Heart left ventricle (tissue), 13 donors: ENCODE measurements around the gene NSDHL.

Experiments used
- CTCF ChIP-seq, 12 donors: fragments of 200-600 bp; sonication (generic) in 4 of 12; IDR thresholded peaks; one replicate each; pipeline versions ENCODE4 v1.5.0 to v1.8.0; 2018 to 2022; ENCODE audit warnings: antibody characterized with exemption in 12 of 12, mild to moderate bottlenecking in 5 of 12
- POLR2A ChIP-seq, 2 donors: fragments of 450-650 bp; IDR thresholded peaks; one replicate each; pipeline ENCODE4 v1.6.1; 2017; ENCODE audit warnings: antibody characterized with exemption in 2 of 2, mild to moderate bottlenecking in 2 of 2, moderate library complexity in 2 of 2
- donor health status: ischemic (EF 13 %, LVEDD 7.1; RV severe dilation, severe dysfunction).
- donor health status: DM: no; HTN: yes; CAD: no.
- donor health status: DM: no; HTN: no; CAD: no.
- donor health status: ischemic (EF 25% LVEDD 6.9; RV normal size, moderate dysfunction).
- donor health status: ischemic (EF 25% LVEDD 5.7; RV mildly dilated, moderate dysfunction).
- donor health status: ischemic (EF 35%, LVEDD 5.7; RV mildly dilated, moderate dysfunction).
- donor health status: nonischemic (EF 11% LVEDD 7.7; RV severe dilation, severe dysfunction).
- donor health status: DM: yes; HTN: yes; CAD: no.
- donor health status: PGD.
- donor health status: ischemic (EF 29% LVEDD 5.4; RV normal size, mild dysfunction).
- donor health status: nonischemic (EF 23%, LVEDD 6.1; RV moderate dilation, normal function).

DNA sequence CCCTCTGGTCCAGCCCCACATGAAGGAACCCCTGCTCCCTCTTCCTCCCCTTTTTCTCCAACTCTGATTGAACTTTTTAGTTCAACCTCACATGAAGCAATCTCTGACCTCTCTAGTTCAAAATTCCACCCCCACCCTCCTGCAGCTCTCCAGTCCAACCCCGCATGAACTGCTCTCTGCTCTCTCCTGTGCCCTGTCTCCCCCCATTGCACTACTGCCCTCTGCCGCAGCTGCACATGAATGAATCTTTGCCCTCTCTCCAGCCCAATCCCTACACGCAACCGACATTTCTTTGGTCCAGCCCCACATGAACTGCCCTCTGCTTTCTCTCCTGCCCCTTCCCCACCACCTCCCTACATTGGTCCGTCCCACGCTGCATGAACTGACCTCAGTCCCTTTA, 7.2 kb upstream of the NSDHL start:
- TF ChIP-seq CTCF (IDR thresholded peaks at IDR 0.05) (no peak), POLR2A (IDR thresholded peaks at IDR 0.05) (no peak)
